GM18502 (cell line): Measurements from ENCODE around the gene ARHGAP10.
"Not testable (repeated sequence)": the region's sequence is repeated elsewhere in the genome, so short reads cannot be mapped to it uniquely, and the experiment has no call there.

Experiments
- ATAC-seq: cut with Tn5 transposase; IDR thresholded peaks from one replicate; pipeline ENCODE4 v1.9.1; 2021; ENCODE audit warnings: mild to moderate bottlenecking; ENCODE audit not compliant: unreplicated experiment, poor library complexity

The ARHGAP10 gene

DNA sequence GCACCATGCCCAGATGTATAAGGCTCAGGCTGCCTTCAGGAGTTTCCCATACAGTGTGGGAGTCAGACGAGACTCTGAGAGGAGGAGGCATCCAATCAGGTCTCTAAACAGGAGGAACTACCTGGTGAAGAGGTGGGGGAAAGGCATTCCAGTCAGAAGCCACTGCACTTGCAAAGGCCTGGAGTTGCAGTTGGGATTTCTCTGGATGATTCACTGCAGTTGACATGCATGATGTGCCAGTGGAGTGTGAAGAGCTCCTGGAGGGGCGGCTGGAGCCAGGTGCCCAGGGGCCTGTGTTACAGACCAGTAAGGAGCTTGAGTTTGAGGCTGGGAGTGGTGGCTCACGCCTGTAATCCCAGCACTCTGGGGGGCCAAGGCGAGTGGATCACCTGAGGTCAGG, 339.1 kb downstream of the ARHGAP10 start:
- ATAC-seq = no peak

- ATAC-seq = no peak
Observed at GRCh38 chr4:148072789-148073188, 340.9 kb downstream of the ARHGAP10 start.

GRCh38 chr4:148073349-148073748, 341.5 kb downstream of the ARHGAP10 start:
- ATAC-seq = no peak

DNA sequence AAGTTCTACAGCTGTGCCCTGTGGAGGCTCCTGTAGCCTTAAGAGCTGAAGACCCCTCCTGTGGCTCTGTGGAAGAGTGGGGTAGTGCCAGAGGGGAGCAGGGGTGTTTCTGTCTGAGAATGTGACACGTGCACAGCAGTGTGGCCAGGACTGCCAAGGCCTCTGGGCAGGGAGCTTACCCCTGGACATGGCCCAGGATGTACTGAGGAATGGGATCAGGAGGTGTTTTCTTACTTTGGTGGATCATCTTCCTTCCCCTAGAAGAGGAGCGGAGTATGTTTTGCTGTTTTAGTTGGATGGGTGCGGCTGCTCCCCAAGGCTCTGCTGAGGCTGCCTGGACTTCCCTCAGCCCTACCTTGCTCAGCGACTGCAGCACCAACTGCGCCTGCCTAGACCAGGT, 342.6 kb downstream of the ARHGAP10 start:
- no peak for ATAC-seq

DNA sequence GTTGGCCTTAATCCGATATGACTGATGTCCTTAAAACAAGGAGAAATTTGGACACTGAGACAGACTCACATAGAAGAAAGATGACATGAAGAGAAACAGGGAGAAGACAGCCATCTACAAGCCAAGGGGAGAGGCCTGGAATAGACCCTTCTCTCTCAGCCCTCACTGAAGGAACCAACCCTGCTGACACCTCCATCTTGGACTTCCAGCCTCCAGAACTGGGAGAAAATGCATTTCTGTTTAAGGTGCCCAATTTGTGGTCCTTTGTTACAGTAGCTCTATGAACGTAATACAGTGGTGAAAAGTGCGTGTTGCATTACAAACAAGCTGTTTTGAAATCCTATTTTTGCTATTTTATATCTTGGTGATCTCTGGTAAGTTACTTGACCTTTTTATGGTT, 343.6 kb downstream of the ARHGAP10 start:
- ATAC-seq = no peak

DNA sequence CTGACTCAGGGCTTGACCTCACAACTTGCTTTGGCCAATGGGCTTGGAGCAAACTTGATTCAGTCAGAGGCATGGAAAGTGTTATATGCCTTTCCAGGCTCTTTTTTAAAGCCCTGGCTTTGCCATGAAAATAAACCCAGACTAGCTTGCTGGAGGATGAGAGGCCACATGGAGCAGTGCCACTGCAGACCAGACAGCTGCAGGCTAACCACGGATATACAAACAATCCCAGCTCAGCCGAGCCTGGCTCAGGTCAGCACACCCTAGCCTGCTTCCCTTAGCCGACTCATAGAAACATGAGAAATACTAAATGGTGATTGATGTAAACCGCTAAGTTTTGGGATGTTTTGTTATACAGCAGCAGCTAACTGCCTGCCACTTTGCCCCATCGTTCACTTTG, 345.1 kb downstream of the ARHGAP10 start:
- ATAC-seq = no peak

DNA sequence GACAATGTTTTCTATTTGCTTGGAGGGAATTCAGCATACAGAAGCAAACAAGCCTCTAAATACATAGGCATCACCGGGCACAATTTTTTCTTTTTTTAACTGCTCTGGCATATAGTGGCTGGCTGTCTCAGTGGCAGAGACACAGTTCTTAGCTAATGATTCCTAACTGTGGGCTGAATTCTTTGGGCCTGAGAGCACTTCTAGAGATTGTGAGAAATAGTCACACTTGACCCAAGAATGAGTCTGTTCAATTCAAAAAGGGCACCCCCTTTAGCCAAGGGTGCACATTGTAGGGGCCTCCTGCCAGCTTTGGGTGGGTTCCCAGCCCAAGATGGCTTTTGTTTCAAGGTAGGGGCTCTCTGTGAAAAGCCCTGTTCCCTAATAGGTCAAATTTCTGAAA, 345.7 kb downstream of the ARHGAP10 start:
- ATAC-seq = no peak

DNA sequence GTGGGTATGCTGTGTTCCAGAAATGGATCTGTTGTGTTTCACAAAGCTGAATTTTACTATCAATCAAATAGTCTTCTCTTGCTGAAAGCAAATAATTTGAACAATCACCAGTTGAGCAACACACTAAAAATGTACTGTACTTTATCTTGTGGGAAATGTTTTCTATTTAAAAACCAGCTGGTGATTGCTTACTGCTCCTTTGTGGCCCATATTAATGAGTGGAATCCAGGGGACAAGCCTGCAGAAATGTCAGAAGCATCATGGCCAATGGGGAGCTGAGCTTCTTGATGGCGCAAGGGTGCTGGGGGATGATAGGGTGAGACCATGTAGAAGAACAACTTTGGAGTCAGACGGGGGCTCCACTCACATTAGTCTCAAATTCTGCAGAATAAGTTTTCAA, 346.2 kb downstream of the ARHGAP10 start:
- ATAC-seq = no peak

GRCh38 chr4:148079961-148080360, 348.1 kb downstream of the ARHGAP10 start:
- ATAC-seq = no peak

DNA sequence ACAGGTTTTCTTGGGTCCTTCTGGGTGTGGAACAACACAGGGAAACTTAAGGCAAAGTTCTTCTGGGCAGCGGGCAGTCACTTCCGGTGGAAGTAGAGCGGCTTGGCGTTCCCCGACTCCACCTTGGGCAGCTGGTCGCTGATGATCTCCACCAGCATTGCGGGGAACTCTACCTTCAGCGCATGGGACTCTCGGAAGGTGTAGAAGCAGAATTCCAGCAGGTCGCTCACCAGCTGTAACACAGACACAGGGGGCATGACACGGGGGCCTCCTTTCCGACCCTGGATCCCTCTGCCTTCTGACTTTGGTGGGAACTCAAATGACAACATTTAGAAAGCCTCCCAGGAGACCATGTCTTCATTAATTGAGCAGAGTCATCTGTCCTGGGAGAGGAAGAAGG, 349.4 kb downstream of the ARHGAP10 start:
- no peak for ATAC-seq

- ATAC-seq = no peak
Observed at GRCh38 chr4:148081745-148082144, 349.9 kb downstream of the ARHGAP10 start.

- ATAC-seq = not testable (repeated sequence)
Observed at GRCh38 chr4:148083073-148083472, 351.2 kb downstream of the ARHGAP10 start.

DNA sequence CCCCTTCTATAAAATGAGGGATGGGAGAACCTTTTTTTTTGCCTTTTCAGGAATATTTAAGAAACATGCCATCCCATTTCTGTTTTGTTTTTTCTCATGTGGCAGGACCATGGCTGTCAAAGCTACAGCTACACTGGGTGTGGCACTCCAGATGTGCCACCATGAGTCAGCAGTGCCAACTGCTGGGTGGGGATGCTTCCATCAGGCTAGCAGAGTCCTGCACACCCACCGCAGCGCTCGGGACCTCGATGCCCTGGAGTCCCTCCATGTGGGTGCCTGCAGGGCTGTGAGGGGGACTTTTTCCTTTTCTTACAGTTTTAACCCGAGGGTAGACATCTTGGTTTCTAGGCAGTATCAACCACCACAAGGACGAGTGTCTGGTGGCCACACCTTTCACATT, 357.7 kb downstream of the ARHGAP10 start:
- ATAC-seq = no peak

- no peak for ATAC-seq
Observed at GRCh38 chr4:148090029-148090428, 358.1 kb downstream of the ARHGAP10 start.

GRCh38 chr4:148090503-148091476, 358.9 kb downstream of the ARHGAP10 start:
- ATAC-seq = no peak

DNA sequence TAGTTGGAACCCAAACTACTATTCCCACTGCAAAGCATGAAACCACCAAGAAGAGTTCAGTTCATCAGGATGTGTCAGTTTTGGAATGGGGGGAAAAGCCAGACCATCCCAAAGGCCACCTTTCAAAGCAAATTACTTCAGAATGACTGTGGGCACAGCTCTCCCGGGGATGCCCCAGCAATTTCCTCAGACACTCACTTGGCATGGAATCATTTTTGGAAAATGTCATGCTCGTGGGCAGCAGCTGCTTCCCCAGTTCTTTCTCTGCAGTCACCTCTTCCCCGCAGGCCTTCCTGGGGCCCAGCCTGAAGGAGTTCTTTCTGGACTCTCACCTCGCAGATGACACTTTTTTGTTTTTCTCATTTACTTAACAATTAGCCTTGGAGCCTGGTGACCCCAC, 360.0 kb downstream of the ARHGAP10 start:
- ATAC-seq = no peak

- ATAC-seq = no peak
Observed at GRCh38 chr4:148092316-148093014, 360.6 kb downstream of the ARHGAP10 start.

DNA sequence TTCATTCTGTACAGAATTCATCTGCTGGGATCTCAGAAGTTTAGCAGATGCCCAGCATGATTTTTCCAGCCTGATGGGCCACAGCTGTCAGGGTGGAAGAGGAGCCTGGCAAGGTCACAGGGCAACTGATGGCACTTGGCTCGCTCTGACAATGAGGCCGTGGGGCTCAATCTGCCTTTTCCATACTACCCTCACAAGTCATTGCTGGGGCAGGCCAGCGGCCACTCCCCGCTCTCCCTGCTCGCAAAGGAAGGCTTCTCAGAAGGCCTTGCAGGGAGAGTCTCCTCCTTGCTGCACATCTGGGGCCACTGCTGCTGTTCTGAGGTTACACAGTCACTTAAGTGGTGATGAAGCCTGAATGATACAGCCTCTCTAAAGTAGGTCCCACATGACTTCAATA, 361.2 kb downstream of the ARHGAP10 start:
- ATAC-seq = no peak

- ATAC-seq = no peak
Observed at GRCh38 chr4:148094149-148094548, 362.3 kb downstream of the ARHGAP10 start.

DNA sequence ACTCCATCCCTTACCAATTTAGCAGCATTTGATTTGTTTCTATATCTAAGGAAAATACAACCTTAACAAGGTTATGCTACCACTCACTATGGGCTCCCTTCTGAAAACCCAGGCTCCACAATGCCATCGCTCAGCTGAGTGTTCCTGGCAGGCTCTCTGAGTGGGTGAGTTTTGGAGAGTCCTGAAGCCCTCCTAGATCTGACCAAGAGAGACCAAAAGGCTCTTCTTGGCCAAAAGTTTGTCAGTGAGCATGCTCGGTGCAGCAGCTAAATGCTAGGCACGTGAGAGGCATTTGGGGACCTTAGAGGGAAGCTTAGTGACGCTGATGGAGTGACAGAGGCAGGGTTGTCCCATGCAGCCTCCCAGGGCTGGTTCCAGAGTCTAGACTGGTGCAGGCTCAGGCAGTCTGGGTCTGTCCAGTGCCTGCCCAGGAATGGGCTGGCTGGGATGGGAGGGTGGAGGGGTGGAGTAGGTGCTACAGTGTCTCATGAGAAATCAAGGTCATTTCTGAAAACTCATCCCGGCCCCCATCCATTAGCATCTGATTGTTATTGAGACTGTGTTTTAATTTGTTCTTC, 363.5 kb downstream of the ARHGAP10 start:
- ATAC-seq = no peak

GRCh38 chr4:148097801-148098200, 365.9 kb downstream of the ARHGAP10 start:
- no peak for ATAC-seq
